HepG2 (cell line): ENCODE data around the gene HAUS2. TPM values are rescaled to one million over a fixed set of nuclear protein-coding genes. Genes with fewer than 3 reads are reported as not detected.

Experiments used
- CHD4 ChIP-seq: fragments of 200-600 bp; sonication (generic); IDR thresholded peaks from 2 replicates; pipeline ENCODE4 v1.7.0; 2017; ENCODE audit warnings: mild to moderate bottlenecking, low read length, borderline replicate concordance
- GFI1 ChIP-seq: sonication (generic); formaldehyde crosslinking; IDR thresholded peaks from 2 replicates; pipeline ENCODE4 v1.5.0; 2020; ENCODE audit warnings: missing genetic modification reagents, mild to moderate bottlenecking, borderline replicate concordance
- MIXL1 ChIP-seq: IDR thresholded peaks from 2 replicates; pipeline ENCODE4 v1.6.1; 2016
- MTA3 ChIP-seq: sonication (generic); formaldehyde crosslinking; IDR thresholded peaks from 2 replicates; pipeline ENCODE4 v1.4.0; 2020; ENCODE audit warnings: missing genetic modification reagents
- NFATC3 ChIP-seq: sonication (generic); formaldehyde crosslinking; IDR thresholded peaks from 2 replicates; pipeline ENCODE4 v1.5.1; 2020; ENCODE audit warnings: mild to moderate bottlenecking, missing genetic modification reagents
- REPIN1 ChIP-seq: sonication (generic); formaldehyde crosslinking; IDR thresholded peaks from 2 replicates; pipeline ENCODE4 v1.8.0; 2022; ENCODE audit warnings: missing genetic modification reagents, low read depth, mild to moderate bottlenecking, borderline replicate concordance
- ZNF136 ChIP-seq: sonication (generic); formaldehyde crosslinking; IDR thresholded peaks from 2 replicates; pipeline ENCODE4 v1.8.1; 2022; ENCODE audit warnings: low read depth, mild to moderate bottlenecking, moderate library complexity, missing genetic modification reagents
- polyA plus RNA-seq, 8 experiments: library from polyadenylated mRNA; depleted of rRNA in 3 of 8; stranded (reverse) in 7 of 8; unstranded in 1 of 8; fragments of >200 nt; fragmentation: Illumina TruSeq in 4 of 8; extraction: Trizol in 4 of 8; gene quantifications; 2 replicates each; pipeline versions ENCODE4 v1.2.1 to v1.2.3, GENCODE V29; 2011 to 2016; ENCODE audit warnings: low read depth in 4 of 8, missing spikeins in 1 of 8, mixed read lengths in 1 of 8; ENCODE audit not compliant: insufficient read depth in 1 of 8
- total RNA-seq, 5 experiments: library from RNA; depleted of rRNA; stranded (reverse); fragments of >200 nt; fragmentation: Illumina TruSeq; extraction: Trizol; gene quantifications; 2 replicates each; pipeline ENCODE4 v1.2.3, GENCODE V29; 2016; ENCODE audit warnings: low read depth in 1 of 5
- TF ChIP-seq, protein P1 (sequence below): conservative IDR thresholded peaks from 2 replicates; pipeline ENCODE4 v1.6.1; 2018; ENCODE audit warnings: missing genetic modification reagents
- TF ChIP-seq, protein P2 (sequence below): sonication (generic); formaldehyde crosslinking; IDR thresholded peaks from 2 replicates; pipeline ENCODE4 v1.9.0; 2021; ENCODE audit warnings: missing genetic modification reagents, mild to moderate bottlenecking, borderline replicate concordance
- TF ChIP-seq, protein P3 (sequence below): IDR thresholded peaks from 2 replicates; pipeline ENCODE4 v1.6.1; 2016; ENCODE audit warnings: mild to moderate bottlenecking
- TF ChIP-seq, protein P4 (sequence below): IDR thresholded peaks from 2 replicates; pipeline ENCODE4 v1.6.1; 2016; ENCODE audit warnings: low read depth, borderline replicate concordance
- TF ChIP-seq, protein P5 (sequence below): sonication (generic); formaldehyde crosslinking; IDR thresholded peaks from 2 replicates; pipeline ENCODE4 v1.8.0; 2022; ENCODE audit warnings: mild to moderate bottlenecking, missing genetic modification reagents; ENCODE audit not compliant: insufficient replicate concordance
- TF ChIP-seq, protein P6 (sequence below): sonication (generic); formaldehyde crosslinking; IDR thresholded peaks from 2 replicates; pipeline ENCODE4 v1.9.0; 2021; ENCODE audit warnings: missing genetic modification reagents, borderline replicate concordance
- TF ChIP-seq, protein P7 (sequence below): sonication (generic); formaldehyde crosslinking; IDR thresholded peaks from 2 replicates; pipeline ENCODE4 v1.5.1; 2020; ENCODE audit warnings: mild to moderate bottlenecking, missing genetic modification reagents, moderate library complexity

Gene HAUS2
- total and polyA plus RNA-seq, 2 of the 13 experiments (the other 11 are each of a cell fraction or from before 2014, with no cell fraction given), result 11.6 to 32.9 TPM

DNA sequence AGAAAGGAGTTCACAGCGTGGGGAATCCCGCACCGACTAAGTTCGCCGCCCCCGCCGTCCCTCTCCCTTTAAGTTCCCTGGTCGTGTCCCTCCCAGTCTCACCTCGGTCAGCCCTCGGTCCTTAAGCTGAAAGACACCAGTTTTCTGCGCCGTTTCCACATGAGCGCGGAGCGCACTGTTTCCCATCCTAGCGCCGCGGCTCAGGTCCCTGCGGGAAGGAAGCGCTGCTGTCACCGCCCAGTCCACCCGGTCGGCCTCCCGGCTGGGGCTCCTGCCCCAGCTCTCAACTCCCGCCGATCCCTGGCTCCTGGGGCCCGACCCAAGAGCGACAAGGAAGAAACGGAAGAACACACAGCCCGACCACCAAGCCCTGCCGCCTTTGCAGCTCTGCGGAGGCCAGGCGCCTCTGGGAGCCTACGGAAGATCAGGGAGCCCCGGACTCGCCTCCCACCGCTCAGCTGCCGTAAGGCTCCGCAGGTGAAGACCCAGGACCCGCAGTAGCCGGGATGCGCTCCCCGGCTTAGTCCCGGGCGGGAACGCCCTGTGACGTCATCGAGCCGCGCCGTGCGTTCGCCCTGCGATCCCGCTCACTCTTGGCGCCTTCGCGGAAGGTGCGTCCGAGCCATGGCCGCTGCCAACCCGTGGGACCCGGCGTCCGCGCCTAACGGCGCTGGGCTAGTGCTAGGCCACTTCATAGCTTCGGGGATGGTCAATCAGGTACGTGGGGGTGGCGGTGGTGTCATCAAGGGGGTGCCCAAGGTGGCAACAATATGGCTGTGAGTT lies at the start of gene HAUS2, which contains the start of gene LRRC57 (continued):
- no peak for TF ChIP-seq NFATC3 (CRISPR knock-in tag)
- no peak for TF ChIP-seq MTA3
- TF ChIP-seq MIXL1, result 0 out of 2 replicates have a peak, but pooled peaks have one; percentile 18
- peak; percentile 28; the same call in 1 of the 2 replicates for TF ChIP-seq GFI1 (CRISPR knock-in tag)
- TF ChIP-seq, protein P1, sequence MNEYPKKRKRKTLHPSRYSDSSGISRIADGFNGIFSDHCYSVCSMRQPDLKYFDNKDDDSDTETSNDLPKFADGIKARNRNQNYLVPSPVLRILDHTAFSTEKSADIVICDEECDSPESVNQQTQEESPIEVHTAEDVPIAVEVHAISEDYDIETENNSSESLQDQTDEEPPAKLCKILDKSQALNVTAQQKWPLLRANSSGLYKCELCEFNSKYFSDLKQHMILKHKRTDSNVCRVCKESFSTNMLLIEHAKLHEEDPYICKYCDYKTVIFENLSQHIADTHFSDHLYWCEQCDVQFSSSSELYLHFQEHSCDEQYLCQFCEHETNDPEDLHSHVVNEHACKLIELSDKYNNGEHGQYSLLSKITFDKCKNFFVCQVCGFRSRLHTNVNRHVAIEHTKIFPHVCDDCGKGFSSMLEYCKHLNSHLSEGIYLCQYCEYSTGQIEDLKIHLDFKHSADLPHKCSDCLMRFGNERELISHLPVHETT (CRISPR knock-in tag), result no peak
- TF ChIP-seq, protein P2, sequence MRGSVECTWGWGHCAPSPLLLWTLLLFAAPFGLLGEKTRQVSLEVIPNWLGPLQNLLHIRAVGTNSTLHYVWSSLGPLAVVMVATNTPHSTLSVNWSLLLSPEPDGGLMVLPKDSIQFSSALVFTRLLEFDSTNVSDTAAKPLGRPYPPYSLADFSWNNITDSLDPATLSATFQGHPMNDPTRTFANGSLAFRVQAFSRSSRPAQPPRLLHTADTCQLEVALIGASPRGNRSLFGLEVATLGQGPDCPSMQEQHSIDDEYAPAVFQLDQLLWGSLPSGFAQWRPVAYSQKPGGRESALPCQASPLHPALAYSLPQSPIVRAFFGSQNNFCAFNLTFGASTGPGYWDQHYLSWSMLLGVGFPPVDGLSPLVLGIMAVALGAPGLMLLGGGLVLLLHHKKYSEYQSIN (CRISPR knock-in tag), result no peak
- TF ChIP-seq, protein P3, sequence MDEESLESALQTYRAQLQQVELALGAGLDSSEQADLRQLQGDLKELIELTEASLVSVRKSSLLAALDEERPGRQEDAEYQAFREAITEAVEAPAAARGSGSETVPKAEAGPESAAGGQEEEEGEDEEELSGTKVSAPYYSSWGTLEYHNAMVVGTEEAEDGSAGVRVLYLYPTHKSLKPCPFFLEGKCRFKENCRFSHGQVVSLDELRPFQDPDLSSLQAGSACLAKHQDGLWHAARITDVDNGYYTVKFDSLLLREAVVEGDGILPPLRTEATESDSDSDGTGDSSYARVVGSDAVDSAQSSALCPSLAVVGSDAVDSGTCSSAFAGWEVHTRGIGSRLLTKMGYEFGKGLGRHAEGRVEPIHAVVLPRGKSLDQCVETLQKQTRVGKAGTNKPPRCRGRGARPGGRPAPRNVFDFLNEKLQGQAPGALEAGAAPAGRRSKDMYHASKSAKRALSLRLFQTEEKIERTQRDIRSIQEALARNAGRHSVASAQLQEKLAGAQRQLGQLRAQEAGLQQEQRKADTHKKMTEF (CRISPR knock-in tag), result peak; percentile 76
- TF ChIP-seq, protein P4, sequence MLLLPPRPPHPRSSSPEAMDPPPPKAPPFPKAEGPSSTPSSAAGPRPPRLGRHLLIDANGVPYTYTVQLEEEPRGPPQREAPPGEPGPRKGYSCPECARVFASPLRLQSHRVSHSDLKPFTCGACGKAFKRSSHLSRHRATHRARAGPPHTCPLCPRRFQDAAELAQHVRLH (CRISPR knock-in tag), result no peak; the same call in 1 of the 2 replicates
- TF ChIP-seq CHD4, result no peak
- TF ChIP-seq, protein P5, sequence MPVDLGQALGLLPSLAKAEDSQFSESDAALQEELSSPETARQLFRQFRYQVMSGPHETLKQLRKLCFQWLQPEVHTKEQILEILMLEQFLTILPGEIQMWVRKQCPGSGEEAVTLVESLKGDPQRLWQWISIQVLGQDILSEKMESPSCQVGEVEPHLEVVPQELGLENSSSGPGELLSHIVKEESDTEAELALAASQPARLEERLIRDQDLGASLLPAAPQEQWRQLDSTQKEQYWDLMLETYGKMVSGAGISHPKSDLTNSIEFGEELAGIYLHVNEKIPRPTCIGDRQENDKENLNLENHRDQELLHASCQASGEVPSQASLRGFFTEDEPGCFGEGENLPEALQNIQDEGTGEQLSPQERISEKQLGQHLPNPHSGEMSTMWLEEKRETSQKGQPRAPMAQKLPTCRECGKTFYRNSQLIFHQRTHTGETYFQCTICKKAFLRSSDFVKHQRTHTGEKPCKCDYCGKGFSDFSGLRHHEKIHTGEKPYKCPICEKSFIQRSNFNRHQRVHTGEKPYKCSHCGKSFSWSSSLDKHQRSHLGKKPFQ (CRISPR knock-in tag), result no peak
- no peak for TF ChIP-seq ZNF136 (CRISPR knock-in tag)
- TF ChIP-seq, protein P6, sequence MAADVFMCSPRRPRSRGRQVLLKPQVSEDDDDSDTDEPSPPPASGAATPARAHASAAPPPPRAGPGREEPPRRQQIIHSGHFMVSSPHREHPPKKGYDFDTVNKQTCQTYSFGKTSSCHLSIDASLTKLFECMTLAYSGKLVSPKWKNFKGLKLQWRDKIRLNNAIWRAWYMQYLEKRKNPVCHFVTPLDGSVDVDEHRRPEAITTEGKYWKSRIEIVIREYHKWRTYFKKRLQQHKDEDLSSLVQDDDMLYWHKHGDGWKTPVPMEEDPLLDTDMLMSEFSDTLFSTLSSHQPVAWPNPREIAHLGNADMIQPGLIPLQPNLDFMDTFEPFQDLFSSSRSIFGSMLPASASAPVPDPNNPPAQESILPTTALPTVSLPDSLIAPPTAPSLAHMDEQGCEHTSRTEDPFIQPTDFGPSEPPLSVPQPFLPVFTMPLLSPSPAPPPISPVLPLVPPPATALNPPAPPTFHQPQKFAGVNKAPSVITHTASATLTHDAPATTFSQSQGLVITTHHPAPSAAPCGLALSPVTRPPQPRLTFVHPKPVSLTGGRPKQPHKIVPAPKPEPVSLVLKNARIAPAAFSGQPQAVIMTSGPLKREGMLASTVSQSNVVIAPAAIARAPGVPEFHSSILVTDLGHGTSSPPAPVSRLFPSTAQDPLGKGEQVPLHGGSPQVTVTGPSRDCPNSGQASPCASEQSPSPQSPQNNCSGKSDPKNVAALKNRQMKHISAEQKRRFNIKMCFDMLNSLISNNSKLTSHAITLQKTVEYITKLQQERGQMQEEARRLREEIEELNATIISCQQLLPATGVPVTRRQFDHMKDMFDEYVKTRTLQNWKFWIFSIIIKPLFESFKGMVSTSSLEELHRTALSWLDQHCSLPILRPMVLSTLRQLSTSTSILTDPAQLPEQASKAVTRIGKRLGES (CRISPR knock-in tag), result no peak; the same call in 1 of the 2 replicates
- TF ChIP-seq REPIN1 (CRISPR knock-in tag), result peak; percentile 51; the same call in 1 of the 2 replicates
- TF ChIP-seq, protein P7, sequence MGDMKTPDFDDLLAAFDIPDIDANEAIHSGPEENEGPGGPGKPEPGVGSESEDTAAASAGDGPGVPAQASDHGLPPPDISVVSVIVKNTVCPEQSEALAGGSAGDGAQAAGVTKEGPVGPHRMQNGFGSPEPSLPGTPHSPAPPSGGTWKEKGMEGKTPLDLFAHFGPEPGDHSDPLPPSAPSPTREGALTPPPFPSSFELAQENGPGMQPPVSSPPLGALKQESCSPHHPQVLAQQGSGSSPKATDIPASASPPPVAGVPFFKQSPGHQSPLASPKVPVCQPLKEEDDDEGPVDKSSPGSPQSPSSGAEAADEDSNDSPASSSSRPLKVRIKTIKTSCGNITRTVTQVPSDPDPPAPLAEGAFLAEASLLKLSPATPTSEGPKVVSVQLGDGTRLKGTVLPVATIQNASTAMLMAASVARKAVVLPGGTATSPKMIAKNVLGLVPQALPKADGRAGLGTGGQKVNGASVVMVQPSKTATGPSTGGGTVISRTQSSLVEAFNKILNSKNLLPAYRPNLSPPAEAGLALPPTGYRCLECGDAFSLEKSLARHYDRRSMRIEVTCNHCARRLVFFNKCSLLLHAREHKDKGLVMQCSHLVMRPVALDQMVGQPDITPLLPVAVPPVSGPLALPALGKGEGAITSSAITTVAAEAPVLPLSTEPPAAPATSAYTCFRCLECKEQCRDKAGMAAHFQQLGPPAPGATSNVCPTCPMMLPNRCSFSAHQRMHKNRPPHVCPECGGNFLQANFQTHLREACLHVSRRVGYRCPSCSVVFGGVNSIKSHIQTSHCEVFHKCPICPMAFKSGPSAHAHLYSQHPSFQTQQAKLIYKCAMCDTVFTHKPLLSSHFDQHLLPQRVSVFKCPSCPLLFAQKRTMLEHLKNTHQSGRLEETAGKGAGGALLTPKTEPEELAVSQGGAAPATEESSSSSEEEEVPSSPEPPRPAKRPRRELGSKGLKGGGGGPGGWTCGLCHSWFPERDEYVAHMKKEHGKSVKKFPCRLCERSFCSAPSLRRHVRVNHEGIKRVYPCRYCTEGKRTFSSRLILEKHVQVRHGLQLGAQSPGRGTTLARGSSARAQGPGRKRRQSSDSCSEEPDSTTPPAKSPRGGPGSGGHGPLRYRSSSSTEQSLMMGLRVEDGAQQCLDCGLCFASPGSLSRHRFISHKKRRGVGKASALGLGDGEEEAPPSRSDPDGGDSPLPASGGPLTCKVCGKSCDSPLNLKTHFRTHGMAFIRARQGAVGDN (CRISPR knock-in tag), result peak; percentile 92
